ENCODE measurements around the gene MLLT6.

Gene MLLT6

DNA sequence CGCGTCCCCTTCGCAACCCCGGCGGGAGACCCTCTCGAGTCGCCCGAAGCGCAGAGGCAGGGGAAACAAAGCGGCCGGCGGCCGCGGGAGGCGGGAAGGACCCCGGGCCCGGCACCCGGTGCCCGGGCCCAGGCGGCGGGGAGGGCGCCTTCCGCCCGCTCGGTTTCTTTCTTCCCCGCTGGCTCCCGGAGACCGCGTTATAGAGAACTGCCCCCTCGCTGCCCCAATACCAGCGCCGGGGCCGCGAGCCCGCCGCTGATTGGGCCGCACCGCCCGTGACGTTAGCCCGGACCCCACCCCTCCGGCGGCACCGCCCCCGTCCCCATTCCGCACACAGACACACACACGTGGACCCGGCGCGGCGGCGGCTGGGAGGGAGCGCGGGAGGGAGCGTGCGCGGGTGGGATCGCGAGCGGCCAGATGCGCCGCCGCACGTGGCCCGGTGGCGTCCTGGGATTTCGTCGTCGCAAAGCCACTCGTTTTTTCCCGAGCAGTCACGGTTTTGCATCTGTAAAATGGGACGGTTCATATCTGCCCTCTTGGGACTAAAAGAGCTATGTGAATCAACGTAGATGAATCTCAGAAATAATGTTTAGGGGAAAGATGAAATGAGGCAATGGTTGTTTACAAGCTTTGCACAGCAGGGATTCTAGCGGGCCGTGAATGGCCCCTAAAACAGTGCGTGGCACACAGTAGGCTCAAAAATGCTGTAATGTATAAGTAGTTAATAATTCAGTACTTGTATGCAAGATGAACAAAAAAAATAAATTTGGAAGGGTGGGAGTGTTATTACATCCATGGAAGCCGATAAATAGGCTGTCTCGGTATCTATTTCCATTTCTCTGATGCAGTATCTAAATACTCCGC, 30.1 kb upstream of the MLLT6 start, which contains the start of gene EPOP:
Gene EPOP (minus strand): TSS at position 209 of the 867 bp plus-strand sequence. CDS start 462 bp downstream, outside the sequence.
- DNase-seq (ENCODE audit: low spot score), result peak; percentile 69

GRCh38 chr17:38676706-38677504, 28.2 kb upstream of the MLLT6 start:
- peak; percentile 85 for DNase-seq (ENCODE audit: low spot score)

DNA sequence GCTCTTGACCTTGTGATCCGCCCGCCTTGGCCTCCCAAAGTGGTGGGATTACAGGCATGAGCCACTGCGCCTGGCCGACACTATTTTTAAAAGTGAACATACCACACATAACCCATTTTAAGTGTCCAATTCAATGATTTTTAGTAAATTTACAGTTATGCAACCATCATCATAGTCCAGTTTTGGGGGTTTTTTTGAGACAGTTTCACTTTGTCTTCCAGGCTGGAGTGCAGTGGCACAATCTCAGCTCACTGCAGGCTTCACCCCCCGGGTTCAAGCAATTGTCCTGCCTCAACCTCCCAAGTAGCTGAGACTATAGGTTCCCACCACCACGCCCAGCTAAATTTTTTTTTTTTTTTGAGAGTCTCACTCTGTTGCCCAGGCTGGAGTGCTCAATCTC, 27.3 kb upstream of the MLLT6 start:
- DNase-seq (ENCODE audit: low spot score), result no peak

- DNase-seq (ENCODE audit: low spot score), result no peak
Measured at GRCh38 chr17:38681096-38681495, 24.0 kb upstream of the MLLT6 start.

GRCh38 chr17:38685491-38685890, 19.6 kb upstream of the MLLT6 start:
- no peak for DNase-seq (ENCODE audit: low spot score)

DNA sequence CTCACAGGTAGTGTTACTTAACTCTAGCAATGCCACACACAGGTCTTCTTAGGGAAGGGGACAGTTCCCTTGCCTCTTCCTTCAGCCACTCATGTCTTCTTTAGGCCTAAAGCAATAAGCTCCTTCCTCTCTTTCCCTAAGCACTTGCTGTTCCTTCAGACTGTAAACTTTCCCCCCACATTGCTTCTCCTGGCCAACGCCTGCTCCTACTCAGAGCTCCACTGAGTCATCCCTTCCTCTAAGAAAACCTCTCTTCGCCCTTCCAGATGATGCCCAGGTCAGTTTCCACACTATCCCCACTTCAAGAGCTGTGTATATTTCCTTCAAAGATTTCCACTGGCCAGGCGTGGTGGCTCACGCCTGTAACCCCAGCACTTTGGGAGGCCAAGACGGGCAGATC, 17.8 kb upstream of the MLLT6 start:
- no peak for DNase-seq (ENCODE audit: low spot score)

GRCh38 chr17:38690386-38690785, 14.7 kb upstream of the MLLT6 start:
- DNase-seq (ENCODE audit: low spot score), result no peak

- no peak for DNase-seq (ENCODE audit: low spot score)
Measured at GRCh38 chr17:38691154-38691553, 13.9 kb upstream of the MLLT6 start.

GRCh38 chr17:38693700-38694329, 11.3 kb upstream of the MLLT6 start:
- no peak for DNase-seq (ENCODE audit: low spot score)

- no peak for DNase-seq (ENCODE audit: low spot score)
Measured at GRCh38 chr17:38697061-38697820, 7.8 kb upstream of the MLLT6 start.

DNA sequence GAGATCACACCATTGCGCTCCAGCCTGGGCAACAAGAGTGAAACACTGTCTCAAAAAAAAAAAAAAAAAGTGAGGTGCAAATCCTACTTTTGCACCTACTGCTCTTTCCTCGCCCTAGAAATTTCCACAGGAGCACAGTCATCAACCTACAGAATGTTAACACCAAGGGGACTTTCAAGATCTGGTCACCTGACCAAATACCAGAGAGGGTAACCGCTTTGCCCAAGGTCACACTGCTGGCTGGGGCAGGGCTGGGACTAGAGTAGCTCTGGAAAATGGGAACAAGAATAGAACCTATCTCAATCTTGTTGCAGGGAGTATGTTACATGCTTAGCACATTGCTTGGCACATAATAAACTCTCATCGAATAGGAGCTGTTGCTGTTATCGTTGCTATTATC, 6.3 kb upstream of the MLLT6 start:
- DNase-seq (ENCODE audit: low spot score), result no peak

DNA sequence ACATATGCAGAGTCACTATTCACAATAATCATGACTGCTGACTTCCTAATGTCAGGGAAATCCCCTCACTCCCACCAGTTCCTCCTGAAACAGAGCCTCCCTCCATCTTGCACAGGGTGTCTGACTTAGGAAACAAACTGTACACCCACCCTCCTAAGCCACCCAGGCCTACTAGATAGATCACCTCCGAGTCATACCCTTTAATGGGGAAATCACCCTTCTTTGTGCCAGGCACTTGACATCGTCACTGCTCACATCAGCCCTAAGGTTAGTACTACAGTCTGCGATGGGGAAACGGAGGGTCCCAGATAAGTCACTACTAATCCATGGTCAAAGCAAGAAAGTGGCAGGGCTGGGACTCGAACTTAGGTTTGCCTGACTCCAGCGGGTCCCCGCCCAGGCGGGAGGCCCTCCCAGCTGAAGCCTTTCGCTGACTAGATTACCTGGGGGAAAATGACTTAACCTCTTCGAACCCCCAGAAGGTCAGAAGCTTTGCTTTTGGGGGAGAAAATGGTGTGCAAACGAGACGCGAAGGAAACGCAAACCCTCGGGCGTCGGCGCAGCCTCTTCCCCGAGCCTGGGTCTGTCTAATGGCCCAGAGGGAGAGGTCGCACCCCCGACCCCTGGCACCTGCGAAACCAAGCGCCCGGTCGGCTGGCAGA, 3.4 kb upstream of the MLLT6 start:
- no peak for DNase-seq (ENCODE audit: low spot score)

DNA sequence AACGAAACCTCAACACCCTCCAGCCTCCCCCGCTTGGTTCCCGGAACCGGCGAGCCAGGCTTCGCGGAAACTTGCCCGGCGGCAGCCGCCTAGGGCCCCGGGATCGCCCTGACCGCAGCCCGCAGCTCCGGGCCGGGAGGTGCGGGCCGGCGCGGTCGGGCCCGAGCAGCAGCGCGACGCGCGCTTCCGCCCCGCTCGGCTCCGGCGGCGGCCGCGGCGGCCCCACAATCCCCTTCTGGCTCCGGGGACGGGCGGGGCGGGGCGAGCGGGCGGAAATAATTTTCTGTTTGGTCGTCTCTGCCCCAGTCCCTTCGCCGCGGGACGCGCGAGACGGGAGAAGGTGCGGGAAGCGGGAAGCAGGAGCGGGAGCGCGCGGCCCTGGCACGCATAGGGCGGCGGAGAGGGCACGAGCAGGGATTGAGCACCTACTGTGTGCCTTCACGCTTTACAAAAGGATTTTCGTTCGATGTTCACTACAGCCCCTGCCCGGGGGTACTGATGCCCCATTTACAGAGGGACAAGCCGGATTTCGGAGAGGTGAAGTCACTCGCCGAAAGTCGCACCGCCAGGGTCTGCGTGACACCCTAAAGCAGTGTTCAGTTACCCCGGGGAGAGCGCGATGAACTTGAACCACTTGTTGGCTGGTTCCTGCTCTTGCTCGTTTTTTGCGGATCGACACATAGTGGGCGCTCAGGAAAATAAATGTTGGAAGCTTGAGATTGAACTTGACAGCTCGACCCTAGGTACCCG, 2.7 kb upstream of the MLLT6 start:
- DNase-seq (ENCODE audit: low spot score), result peak; percentile 81

DNA sequence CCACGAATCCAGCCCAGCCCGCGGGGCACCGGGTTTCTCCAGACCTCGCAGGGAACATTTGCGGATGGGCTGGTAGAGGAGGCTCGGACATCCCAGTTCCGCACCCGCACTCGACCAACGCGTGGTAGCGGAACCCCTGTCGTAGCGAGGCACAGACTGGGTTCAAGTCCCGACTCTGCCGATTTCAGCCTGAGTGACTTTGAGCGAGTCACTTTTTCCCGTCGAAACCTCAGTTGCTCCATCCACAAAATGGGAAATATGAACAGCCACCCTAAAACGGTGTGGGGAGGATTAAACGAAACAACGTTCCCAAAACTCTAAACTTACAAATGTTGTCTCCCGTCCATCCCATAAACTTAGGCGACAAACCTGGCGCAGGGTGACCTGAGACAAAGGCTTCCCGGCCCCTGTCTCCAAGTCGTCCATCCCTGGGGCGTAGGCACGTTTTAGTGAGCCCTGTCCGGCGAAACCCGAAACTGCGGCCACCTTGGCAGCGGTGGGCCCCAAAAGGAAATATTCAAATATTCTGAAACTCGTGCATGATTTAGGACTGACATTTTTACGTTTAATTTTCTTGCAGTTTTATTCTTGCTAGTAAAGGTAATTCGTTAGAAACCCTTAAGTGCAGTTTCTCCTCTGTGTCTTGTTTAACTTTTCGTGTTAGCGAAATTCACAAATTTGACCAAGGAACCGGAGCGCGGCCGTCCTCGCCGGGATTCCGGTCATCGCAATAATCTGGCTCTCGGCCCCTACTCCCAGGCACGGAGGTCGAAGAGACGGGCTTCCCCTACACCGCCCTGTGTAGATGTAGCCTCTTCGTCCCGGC, 1.9 kb upstream of the MLLT6 start:
- DNase-seq (ENCODE audit: low spot score), result no peak

DNA sequence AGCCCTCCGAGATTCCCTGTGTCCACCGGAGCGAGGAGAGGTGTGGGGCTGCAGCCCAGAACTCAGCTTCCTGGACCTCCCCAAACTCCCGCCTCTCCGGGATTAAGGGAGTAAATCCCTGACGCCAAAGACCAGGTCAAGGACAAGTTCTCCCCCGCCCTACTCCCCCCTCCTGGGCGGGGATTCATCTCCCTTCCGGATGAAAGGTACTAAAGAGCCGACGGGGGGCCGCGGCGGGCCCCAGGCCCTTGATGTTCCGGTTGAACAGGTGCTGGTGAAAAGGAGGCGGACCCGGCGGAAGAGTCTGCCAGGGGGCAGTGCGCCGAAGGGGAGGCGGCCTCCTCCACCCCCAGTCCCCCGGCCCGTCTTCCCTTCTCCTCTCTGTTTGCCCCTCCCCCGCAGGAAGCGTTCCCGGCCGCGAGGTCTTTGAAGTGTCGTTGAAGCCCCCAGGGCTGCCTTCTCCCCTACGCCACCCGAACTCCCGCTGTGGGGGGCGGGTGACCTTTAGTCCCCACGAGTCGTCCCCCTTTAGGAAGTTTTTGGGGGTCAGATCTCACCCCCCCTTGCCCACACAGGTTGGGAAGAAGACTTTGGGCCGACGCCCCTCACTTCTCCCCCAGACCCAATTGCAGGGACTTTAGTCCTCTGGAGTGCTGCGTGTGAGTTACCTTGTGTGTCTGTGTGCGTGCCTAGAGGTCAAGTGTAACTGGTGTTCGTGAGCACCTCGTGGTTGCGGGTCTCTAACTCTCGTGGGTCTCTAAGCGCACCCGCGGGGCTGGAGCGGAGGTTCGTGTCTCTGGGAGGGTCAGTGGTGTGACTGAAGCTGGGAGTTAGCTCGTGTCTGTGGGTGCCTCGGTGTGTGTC, 1.1 kb upstream of the MLLT6 start:
- DNase-seq (ENCODE audit: low spot score), result no peak

GRCh38 chr17:38705523-38705802, 390 bp downstream of the MLLT6 start:
- no peak for DNase-seq (ENCODE audit: low spot score)

- no peak for DNase-seq (ENCODE audit: low spot score)
Measured at GRCh38 chr17:38705803-38706504, 881 bp downstream of the MLLT6 start.

GRCh38 chr17:38706505-38707216, 1.6 kb downstream of the MLLT6 start:
- no peak for DNase-seq (ENCODE audit: low spot score)
